Temporal lobe (tissue), 1 donor: ENCODE data around the gene UBFD1. TPM values are rescaled to one million over a fixed set of nuclear protein-coding genes. Genes with fewer than 3 reads are reported as not detected.

ENCODE experiments used
- total RNA-seq: library from RNA; depleted of rRNA; stranded (reverse); fragments of >200 nt; gene quantifications from one replicate; pipeline ENCODE4 v1.2.3, GENCODE V29; 2014

UBFD1 gene
- total RNA-seq, 1 donor from 2014 or later = 69.6 TPM

Other genes starting within 250 kb of the UBFD1 start
- 12.5 TPM for gene COG7, start 104.5 kb upstream of the UBFD1 start, total RNA-seq
- gene GGA2, start 47.2 kb upstream of the UBFD1 start, total RNA-seq = 22.4 TPM
- 24.3 TPM for gene EARS2, start 377 bp upstream of the UBFD1 start, total RNA-seq
- 60.5 TPM for gene NDUFAB1, start 38.6 kb downstream of the UBFD1 start, total RNA-seq
- 10.6 TPM for gene PALB2, start 83.6 kb downstream of the UBFD1 start, total RNA-seq
- 71.5 TPM for gene DCTN5, start 83.7 kb downstream of the UBFD1 start, total RNA-seq
- gene PLK1, start 121.2 kb downstream of the UBFD1 start, total RNA-seq = 2.7 TPM
- gene ERN2, start 155.5 kb downstream of the UBFD1 start, total RNA-seq = not detected
- gene CHP2, start 197.3 kb downstream of the UBFD1 start, total RNA-seq = 1.5 TPM